ENCODE measurements around the gene DTYMK. TPM values are rescaled to one million over a fixed set of nuclear protein-coding genes. Genes with fewer than 3 reads are reported as not detected.
A peak's percentile ranks its signal among the peaks of the same experiment; 100 is the strongest.

DTYMK gene
- total and polyA plus RNA-seq, 2 of the 8 experiments (the other 6 are each of a cell fraction or from before 2014, with no cell fraction given) = 58.3 to 69.9 TPM

DNA sequence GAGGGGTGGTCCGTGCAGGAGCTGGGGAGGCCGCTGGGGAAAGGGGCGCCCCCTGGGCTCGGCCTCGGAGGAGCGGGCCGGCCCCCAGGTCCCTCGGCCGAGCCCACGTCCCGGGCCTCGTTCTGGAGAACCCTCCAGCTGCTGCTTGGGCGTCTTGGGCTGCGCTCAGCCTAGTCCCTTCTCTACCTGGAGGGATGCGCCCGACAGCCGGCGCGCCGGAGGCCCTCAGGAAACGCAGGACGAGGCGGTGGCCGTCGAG is 47.5 kb upstream of the DTYMK start:
- no peak overlapping the region for H4K91ac ChIP-seq (replicated peaks; ENCODE audit: insufficient read length, low read length)
- WGBS, 2 experiments (ENCODE audit: extremely low coverage in 1 of 2, insufficient coverage in 1 of 2, insufficient read length in 1 of 2, insufficient replicate concordance in 2 of 2, low coverage in 1 of 2, low lambda C conversion rate in 2 of 2, missing lambda C conversion rate in 1 of 2) = 18% methylated on average over 12 of the region's 25 CpGs; no CpG with 5 or more reads in 1 of the 2 experiments
- H3K56ac ChIP-seq (replicated peaks; ENCODE audit: insufficient read length, low read depth, low read length) = no peak overlapping the region
- no peak overlapping the region for H2BK5ac ChIP-seq (ENCODE audit: low read depth, low read length)
- no peak overlapping the region for H4K5ac ChIP-seq (ENCODE audit: insufficient read length, low read depth, low read length)
- H2AK5ac ChIP-seq (ENCODE audit: low read depth, low read length) = peak overlapping the region; percentile 65; the same call in 1 of the 2 replicates
- H3K27me3 ChIP-seq (replicated peaks in 1 of 4; ENCODE audit: control insufficient read depth in 3 of 4, extremely low read depth in 1 of 4, insufficient read depth in 3 of 4, low read length in 3 of 4) = peaks cover 0 to 4% (median 3%) of the 10 kb centered on the region in 4 experiments; a peak in 4 of 7 replicates
- 0 out of 2 replicates have a peak overlapping the region, but pooled peaks have one; percentile 32 for H3K18ac ChIP-seq (ENCODE audit: extremely low read depth, low read length)
- H4K20me1 ChIP-seq (replicated peaks in 1 of 2; ENCODE audit: control insufficient read depth in 1 of 2, insufficient read depth in 2 of 2, low read length in 2 of 2) = peaks cover 0 to 5% of the 10 kb centered on the region in 2 experiments
- H3K79me1 ChIP-seq (ENCODE audit: low read depth, low read length) = peaks cover 2% of the 10 kb centered on the region; the same call in 1 of the 2 replicates
- H3K27ac ChIP-seq (ENCODE audit: low read depth, low read length) = no peak overlapping the region
- ChIA-PET POLR2A (ENCODE audit: partially characterized antibody) (interaction anchor here (0.6 to 10.7 kb wide), 9 partner anchors 9 to 97 kb away, joined by 3 to 64 read pairs (median 3); partner anchors contain the start of genes ATG4B, ING5 and THAP4), CTCF (ENCODE audit: partially characterized antibody) (interaction anchor here (0.8 to 4.0 kb wide), 16 partner anchors 9 to 196 kb away, joined by 3 to 28 read pairs (median 4); partner anchors contain the start of genes DTYMK and ING5)
- H3K23ac ChIP-seq (ENCODE audit: insufficient read length) = no peak overlapping the region
- no peaks in the 10 kb centered on the region for H3K9me3 ChIP-seq (ENCODE audit: insufficient read depth in 2 of 2, low read depth in 1 of 2, low read length in 1 of 2)
- FAIRE-seq = no peak
- peak overlapping the region; percentile 72 to 73 for H3K4me2 ChIP-seq (ENCODE audit: insufficient read depth in 1 of 2, low read depth in 2 of 2, low read length in 2 of 2)
- no peak overlapping the region for H2BK120ac ChIP-seq (replicated peaks; ENCODE audit: low read depth, low read length)
- peaks cover 0 to 6% (median 0%) of the 10 kb centered on the region in 4 experiments; a peak in 2 of 7 replicates for H3K4me1 ChIP-seq (replicated peaks in 1 of 4; ENCODE audit: control insufficient read depth in 3 of 4, insufficient read depth in 4 of 4, low read length in 3 of 4)
- H2BK12ac ChIP-seq (ENCODE audit: low read depth, low read length) = no peak overlapping the region
- no peak overlapping the region for H2BK20ac ChIP-seq (ENCODE audit: low read length)
- H3K36me3 ChIP-seq (ENCODE audit: control insufficient read depth in 2 of 4, insufficient read depth in 4 of 4, low read length in 3 of 4) = no peaks in the 10 kb centered on the region
- 0 out of 2 replicates have a peak overlapping the region, but pooled peaks have one; percentile 61 for H2AFZ ChIP-seq (ENCODE audit: low read length)
- peaks cover 12% of the 10 kb centered on the region; the same call in 1 of the 2 replicates for H3K23me2 ChIP-seq (ENCODE audit: low read depth, low read length)
- H3K79me2 ChIP-seq (ENCODE audit: control insufficient read depth in 1 of 2, insufficient read depth in 2 of 2, low read length in 2 of 2) = no peaks in the 10 kb centered on the region
- no peak overlapping the region for H2BK15ac ChIP-seq (ENCODE audit: low read length)
- no peak overlapping the region for H3K4ac ChIP-seq (replicated peaks; ENCODE audit: insufficient read length, low read depth, low read length)
- no peak overlapping the region for H3K9ac ChIP-seq (replicated peaks in 1 of 4; ENCODE audit: extremely low read depth in 1 of 4, low read depth in 3 of 4, low read length in 3 of 4)
- H4K8ac ChIP-seq (ENCODE audit: extremely low read depth, insufficient read depth, low read length) = no peak overlapping the region
- no peak overlapping the region for H3K14ac ChIP-seq (ENCODE audit: insufficient read length)
- no peak for DNase-seq (ENCODE audit: low read depth in 1 of 2, low spot score in 2 of 2)
- TF ChIP-seq, protein P1, sequence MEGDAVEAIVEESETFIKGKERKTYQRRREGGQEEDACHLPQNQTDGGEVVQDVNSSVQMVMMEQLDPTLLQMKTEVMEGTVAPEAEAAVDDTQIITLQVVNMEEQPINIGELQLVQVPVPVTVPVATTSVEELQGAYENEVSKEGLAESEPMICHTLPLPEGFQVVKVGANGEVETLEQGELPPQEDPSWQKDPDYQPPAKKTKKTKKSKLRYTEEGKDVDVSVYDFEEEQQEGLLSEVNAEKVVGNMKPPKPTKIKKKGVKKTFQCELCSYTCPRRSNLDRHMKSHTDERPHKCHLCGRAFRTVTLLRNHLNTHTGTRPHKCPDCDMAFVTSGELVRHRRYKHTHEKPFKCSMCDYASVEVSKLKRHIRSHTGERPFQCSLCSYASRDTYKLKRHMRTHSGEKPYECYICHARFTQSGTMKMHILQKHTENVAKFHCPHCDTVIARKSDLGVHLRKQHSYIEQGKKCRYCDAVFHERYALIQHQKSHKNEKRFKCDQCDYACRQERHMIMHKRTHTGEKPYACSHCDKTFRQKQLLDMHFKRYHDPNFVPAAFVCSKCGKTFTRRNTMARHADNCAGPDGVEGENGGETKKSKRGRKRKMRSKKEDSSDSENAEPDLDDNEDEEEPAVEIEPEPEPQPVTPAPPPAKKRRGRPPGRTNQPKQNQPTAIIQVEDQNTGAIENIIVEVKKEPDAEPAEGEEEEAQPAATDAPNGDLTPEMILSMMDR (IDR thresholded peaks at IDR 0.05; ENCODE audit: control extremely low read depth in 1 of 3, insufficient read depth in 1 of 3, low read depth in 1 of 3, low read length in 3 of 3) = peak in 1 of 3 experiments; percentile 6; a peak in 1 of 4 replicates
- TF ChIP-seq RBBP5 (IDR thresholded peaks at IDR 0.05; ENCODE audit: borderline replicate concordance, low read depth, low read length) (peak; percentile 7; the same call in 1 of the 2 replicates), CREB1 (IDR thresholded peaks at IDR 0.05) (0 out of 2 replicates have a peak, but pooled peaks have one; percentile 22), SAP30 (IDR thresholded peaks at IDR 0.05; ENCODE audit: insufficient read depth, insufficient replicate concordance, low read length) (no peak), TBP (IDR thresholded peaks at IDR 0.05; ENCODE audit: low read depth, low read length) (0 out of 2 replicates have a peak, but pooled peaks have one; percentile 6), TAF1 (IDR thresholded peaks at IDR 0.05; ENCODE audit: low read depth, low read length) (0 out of 2 replicates have a peak, but pooled peaks have one; percentile 61), KDM4A (IDR thresholded peaks at IDR 0.05; ENCODE audit: low read depth, low read length, severe bottlenecking) (peak; percentile 46), TEAD4 (IDR thresholded peaks at IDR 0.05; ENCODE audit: low read depth, low read length) (no peak), POLR2A (IDR thresholded peaks at IDR 0.05; ENCODE audit: control extremely low read depth in 1 of 2, low read depth in 2 of 2, low read length in 2 of 2) (peak in 1 of 2 experiments; percentile 47; a peak in 1 of 3 replicates), TAF7 (optimal IDR thresholded peaks at IDR 0.05; ENCODE audit: borderline replicate concordance, low read depth, low read length) (peak; percentile 69)
- peak overlapping the region; percentile 46 to 94 (median 64) for H3K4me3 ChIP-seq (ENCODE audit: extremely low read depth in 1 of 4, insufficient read depth in 2 of 4, low read depth in 3 of 4, low read length in 4 of 4)
